H9 (cell line): ENCODE results near the gene MTMR1. TPM values are rescaled to one million over a fixed set of nuclear protein-coding genes. Genes with fewer than 3 reads are reported as not detected.

Experiments used
- DNase-seq: peaks from one replicate; pipeline ENCODE4 v3.0.0-alpha.2; 2017
- H2AFZ ChIP-seq: one replicate; pipeline ENCODE4 v1.6.1; 2013; ENCODE audit warnings: mild to moderate bottlenecking, low read length, control low read depth, moderate library complexity
- H2AK5ac ChIP-seq: 2 replicates; pipeline ENCODE4 v1.6.1; 2013; ENCODE audit warnings: low read length, control low read depth, mixed read lengths; ENCODE audit not compliant: insufficient read length
- H2BK120ac ChIP-seq: one replicate; pipeline ENCODE4 v1.6.1; 2013; ENCODE audit warnings: low read depth, mild to moderate bottlenecking, low read length, control low read depth, inconsistent platforms; ENCODE audit not compliant: poor library complexity, severe bottlenecking
- H2BK12ac ChIP-seq: 2 replicates; pipeline ENCODE4 v1.6.1; 2013; ENCODE audit warnings: low read length, control low read depth, mixed read lengths, low read depth; ENCODE audit not compliant: insufficient read length
- H2BK15ac ChIP-seq: 2 replicates; pipeline ENCODE4 v1.6.1; 2013; ENCODE audit warnings: low read depth, low read length, control low read depth
- H2BK20ac ChIP-seq: one replicate; pipeline ENCODE4 v1.6.1; 2013; ENCODE audit warnings: low read depth, mild to moderate bottlenecking, low read length, control low read depth, inconsistent platforms; ENCODE audit not compliant: poor library complexity, severe bottlenecking
- H2BK5ac ChIP-seq: 2 replicates; pipeline ENCODE4 v1.6.1; 2013; ENCODE audit warnings: low read length, control low read depth, mixed read lengths; ENCODE audit not compliant: insufficient read length
- H3K14ac ChIP-seq: 2 replicates; pipeline ENCODE4 v1.6.1; 2013; ENCODE audit warnings: low read length, control low read depth; ENCODE audit not compliant: insufficient read depth
- H3K18ac ChIP-seq: 2 replicates; pipeline ENCODE4 v1.6.1; 2013; ENCODE audit warnings: low read depth, mild to moderate bottlenecking, mixed read lengths, low read length, control low read depth; ENCODE audit not compliant: insufficient read length
- H3K23ac ChIP-seq: 2 replicates; pipeline ENCODE4 v1.6.1; 2013; ENCODE audit warnings: low read length, control low read depth, mixed read lengths, low read depth; ENCODE audit not compliant: insufficient read length
- H3K23me2 ChIP-seq: 2 replicates; pipeline ENCODE4 v1.6.1; 2013; ENCODE audit warnings: low read depth, mild to moderate bottlenecking, mixed read lengths, low read length, control low read depth; ENCODE audit not compliant: insufficient read length, poor library complexity, severe bottlenecking
- H3K27ac ChIP-seq: 2 replicates; pipeline ENCODE4 v1.5.1; 2013; ENCODE audit warnings: low read length, control low read depth, mixed read lengths, low read depth; ENCODE audit not compliant: insufficient read length
- H3K27me3 ChIP-seq: 2 replicates; pipeline ENCODE4 v1.6.1; 2013; ENCODE audit warnings: low read length, control low read depth, inconsistent platforms; ENCODE audit not compliant: insufficient read depth
- H3K4ac ChIP-seq: 2 replicates; pipeline ENCODE4 v1.6.1; 2013; ENCODE audit warnings: low read depth, mild to moderate bottlenecking, control low read depth, inconsistent platforms, low read length, moderate library complexity
- H3K4me1 ChIP-seq: 2 replicates; pipeline ENCODE4 v1.6.1; 2013; ENCODE audit warnings: low read length, control low read depth, inconsistent platforms; ENCODE audit not compliant: insufficient read depth
- H3K4me2 ChIP-seq: 2 replicates; pipeline ENCODE4 v1.6.1; 2013; ENCODE audit warnings: low read length, control low read depth, mixed read lengths; ENCODE audit not compliant: insufficient read length, insufficient read depth
- H3K56ac ChIP-seq: 2 replicates; pipeline ENCODE4 v1.6.1; 2013; ENCODE audit warnings: low read depth, mild to moderate bottlenecking, mixed read lengths, low read length, control low read depth; ENCODE audit not compliant: insufficient read length
- H3K79me1 ChIP-seq: 2 replicates; pipeline ENCODE4 v1.6.1; 2013; ENCODE audit warnings: low read depth, mild to moderate bottlenecking, moderate library complexity, low read length, control low read depth, inconsistent platforms; ENCODE audit not compliant: insufficient read depth, poor library complexity, severe bottlenecking
- H3K79me2 ChIP-seq: 2 replicates; pipeline ENCODE4 v1.6.1; 2013; ENCODE audit warnings: low read length, control low read depth, inconsistent platforms; ENCODE audit not compliant: insufficient read depth
- H3K9ac ChIP-seq: 2 replicates; pipeline ENCODE4 v1.6.1; 2013; ENCODE audit warnings: low read length, control low read depth, mixed read lengths; ENCODE audit not compliant: insufficient read length; ENCODE audit errors: extremely low read depth
- H3K9me3 ChIP-seq: one replicate; pipeline ENCODE4 v1.6.1; 2013; ENCODE audit warnings: low read depth, low read length, inconsistent platforms; ENCODE audit not compliant: control insufficient read depth
- H3T11ph ChIP-seq: one replicate; pipeline ENCODE4 v1.6.1; 2013; ENCODE audit warnings: mild to moderate bottlenecking, low read length, control low read depth, inconsistent platforms
- H4K20me1 ChIP-seq: one replicate; pipeline ENCODE4 v1.6.1; 2013; ENCODE audit not compliant: control insufficient read depth, insufficient read length, insufficient read depth
- H4K5ac ChIP-seq: 2 replicates; pipeline ENCODE4 v1.6.1; 2013; ENCODE audit warnings: low read depth, mild to moderate bottlenecking, mixed read lengths, low read length, control low read depth; ENCODE audit not compliant: insufficient read length
- H4K8ac ChIP-seq: replicated peaks from 2 replicates; pipeline ENCODE4 v1.6.1; 2013; ENCODE audit warnings: low read length, control low read depth, mixed read lengths, low read depth; ENCODE audit not compliant: insufficient read length
- H4K91ac ChIP-seq: 2 replicates; pipeline ENCODE4 v1.6.1; 2013; ENCODE audit warnings: low read depth, mild to moderate bottlenecking, moderate library complexity, mixed read lengths, low read length, control low read depth; ENCODE audit not compliant: insufficient read length
- H3K27ac Mint-ChIP-seq, 3 experiments: 2 replicates in 2 of 3; 3 replicates in 1 of 3; pipeline ENCODE4 v1.8.0; 2020 to 2021; ENCODE audit warnings: mixed read lengths in 3 of 3, mild to moderate bottlenecking in 1 of 3, moderate library complexity in 1 of 3
- H3K27me3 Mint-ChIP-seq: 2 replicates; pipeline ENCODE4 v1.8.0; 2021; ENCODE audit warnings: low read depth, mild to moderate bottlenecking, moderate library complexity, mixed read lengths
- H3K36me3 Mint-ChIP-seq, 3 experiments: 2 replicates in 2 of 3; 3 replicates in 1 of 3; pipeline ENCODE4 v1.8.0; 2020 to 2021; ENCODE audit warnings: low read depth in 3 of 3, mixed read lengths in 3 of 3; ENCODE audit not compliant: insufficient read depth in 1 of 3
- H3K4me1 Mint-ChIP-seq, 2 experiments: 2 replicates each; pipeline ENCODE4 v1.8.0; 2020; ENCODE audit warnings: mixed read lengths in 2 of 2
- H3K4me3 Mint-ChIP-seq, 2 experiments: 2 replicates in 1 of 2; 3 replicates in 1 of 2; pipeline ENCODE4 v1.8.0; 2020 to 2021; ENCODE audit warnings: mild to moderate bottlenecking in 2 of 2, mixed read lengths in 2 of 2, moderate library complexity in 1 of 2
- H3K9me3 Mint-ChIP-seq, 2 experiments: 2 replicates in 1 of 2; 3 replicates in 1 of 2; pipeline ENCODE4 v1.8.0; 2020; ENCODE audit warnings: mild to moderate bottlenecking in 2 of 2, mixed read lengths in 2 of 2, moderate library complexity in 1 of 2
- CTCF ChIP-seq: fragments of 200-600 bp; sonication (generic); conservative IDR thresholded peaks from 3 replicates; pipeline ENCODE4 v1.8.0; 2021; ENCODE audit warnings: antibody characterized with exemption, mild to moderate bottlenecking
- total RNA-seq: library from RNA; stranded (reverse); gene quantifications from 2 replicates; pipeline ENCODE4 v1.2.1, GENCODE V29; 2021

Gene MTMR1
- total RNA-seq, 1 experiment from 2014 or later: 25.2 TPM

DNA sequence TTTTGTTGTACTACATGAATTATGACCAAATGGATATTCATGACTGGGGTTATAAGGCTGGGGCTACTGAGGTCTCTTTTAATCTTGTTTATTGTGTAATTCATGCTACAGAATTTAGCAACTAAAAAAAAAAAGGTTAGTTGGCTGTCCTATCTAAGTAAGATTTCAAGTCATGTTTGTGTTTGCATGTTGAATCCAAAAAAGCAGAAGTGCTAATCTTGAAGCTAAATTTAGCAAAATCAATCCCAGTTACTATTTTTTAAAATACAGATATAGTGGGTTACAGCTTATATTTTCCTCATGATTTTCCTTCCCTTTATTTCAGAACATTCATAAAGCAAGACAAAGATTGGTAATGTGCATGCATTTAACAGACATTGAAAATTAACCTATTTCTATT is 19.4 kb downstream of the MTMR1 start:
- no peak for TF ChIP-seq CTCF
- H2AFZ ChIP-seq: no peak overlapping the region

More for the DNA sequence above, 19.4 kb downstream of the MTMR1 start:
- H2BK12ac ChIP-seq: no peak overlapping the region
- H4K91ac ChIP-seq: no peak overlapping the region
- no peak overlapping the region for H3K9ac ChIP-seq
- no peaks in the 10 kb centered on the region for H3K79me1 ChIP-seq
- H2BK120ac ChIP-seq: no peak overlapping the region
- no peaks in the 10 kb centered on the region for H4K20me1 ChIP-seq
- no peak overlapping the region for H3K14ac ChIP-seq
- H3K9me3 Mint-ChIP-seq: peaks cover 48 to 51% of the 10 kb centered on the region in 2 experiments
- no peak overlapping the region for H3K4ac ChIP-seq
- no peaks in the 10 kb centered on the region for H3K4me1 ChIP-seq
- peaks cover 0 to 12% (median 6%) of the 10 kb centered on the region in 3 experiments; a peak in 4 of 7 replicates for H3K36me3 Mint-ChIP-seq
- no peak overlapping the region for H3K4me2 ChIP-seq
- H3K4me3 Mint-ChIP-seq: no peak overlapping the region
- no peak overlapping the region for H3T11ph ChIP-seq
- no peak overlapping the region for H4K5ac ChIP-seq
- H2BK5ac ChIP-seq: no peak overlapping the region
- no peaks in the 10 kb centered on the region for H3K23me2 ChIP-seq
- no peaks in the 10 kb centered on the region for H3K27me3 Mint-ChIP-seq
- no peak overlapping the region for H3K23ac ChIP-seq
- H3K27ac Mint-ChIP-seq: no peak overlapping the region
- no peaks in the 10 kb centered on the region for H3K9me3 ChIP-seq
- no peak overlapping the region for H2AK5ac ChIP-seq
- no peak overlapping the region for H3K18ac ChIP-seq
- no peak overlapping the region for H3K56ac ChIP-seq
- H2BK20ac ChIP-seq: no peak overlapping the region
- H3K4me1 Mint-ChIP-seq: peaks cover 13 to 16% of the 10 kb centered on the region in 2 experiments
- no peaks in the 10 kb centered on the region for H3K27me3 ChIP-seq
- no peak overlapping the region for H2BK15ac ChIP-seq
- no peaks in the 10 kb centered on the region for H3K79me2 ChIP-seq
- H3K27ac ChIP-seq: no peak overlapping the region
- no peak for DNase-seq
- no peak overlapping the region for H4K8ac ChIP-seq
